ENCODE measurements around the gene HDAC8. TPM values are rescaled to one million over a fixed set of nuclear protein-coding genes. Genes with fewer than 3 reads are reported as not detected.

Gene HDAC8
- total and polyA plus RNA-seq, 9 of the 15 experiments (the other 6 are each of a cell fraction or from before 2014, with no cell fraction given) = 18.9 to 53.8 (median 28.7) TPM

GRCh38 chrX:72478853-72479252, 93.8 kb downstream of the HDAC8 start:
- Histone ChIP-seq H2AFZ (ENCODE audit: low read depth, low read length) (no peak overlapping the region), H3K9me1 (ENCODE audit: control insufficient read depth, insufficient read depth, low read length) (no peaks in the 10 kb centered on the region), H3K36me3 (ENCODE audit: control insufficient read depth, insufficient read depth, low read length) (peaks cover 7% of the 10 kb centered on the region; the same call in 1 of the 3 replicates), H3K4me1 (replicated peaks in 1 of 2; ENCODE audit: control insufficient read depth in 2 of 2, insufficient read depth in 2 of 2, low read length in 2 of 2) (no peaks in the 10 kb centered on the region), H4K20me1 (replicated peaks; ENCODE audit: control insufficient read depth, insufficient read depth, low read length) (no peaks in the 10 kb centered on the region), H3K9me3 (replicated peaks; ENCODE audit: control insufficient read depth, insufficient read depth, low read depth, low read length) (peaks cover 2% of the 10 kb centered on the region; the same call in 1 of the 2 replicates), H3K4me2 (ENCODE audit: insufficient read depth, low read length) (no peak overlapping the region), H3K9ac (ENCODE audit: insufficient read depth in 1 of 2, low read depth in 2 of 2, low read length in 2 of 2) (no peak overlapping the region), H3K27ac (ENCODE audit: extremely low read depth, low read depth, low read length) (no peak overlapping the region), H3K79me2 (ENCODE audit: control insufficient read depth, insufficient read depth, low read length) (no peaks in the 10 kb centered on the region), H3K4me3 (no peak overlapping the region), H3K27me3 (ENCODE audit: control insufficient read depth in 2 of 2, insufficient read depth in 2 of 2, low read length in 2 of 2) (no peaks in the 10 kb centered on the region)
- POLR2A ChIA-PET = no interaction called here
- 68% methylated on average over 9 of the region's 9 CpGs for WGBS (ENCODE audit: insufficient coverage, low coverage, missing lambda C conversion rate)
- intact Hi-C loops (cut with micrococcal nuclease) = no loop called here
- in situ Hi-C loops (cut with MboI) = no loop called here
- DNase-seq (ENCODE audit: extremely low read depth in 1 of 4, low spot score in 3 of 4) = no peak
- ATAC-seq = no peak
- CTCF ChIA-PET (ENCODE audit: low intra/inter-chr PET ratio) = no interaction called here
- TF ChIP-seq HMG20B (CRISPR knock-in tag; IDR thresholded peaks at IDR 0.05) (no peak), CBX5 (IDR thresholded peaks at IDR 0.05; ENCODE audit: borderline replicate concordance, low read depth) (no peak), C11orf30 (IDR thresholded peaks at IDR 0.05; ENCODE audit: low read depth) (no peak), MEF2A (IDR thresholded peaks at IDR 0.05; ENCODE audit: control insufficient read depth, low read depth, low read length) (no peak), ZNF511 (CRISPR knock-in tag; IDR thresholded peaks at IDR 0.05) (no peak), HNRNPLL (IDR thresholded peaks at IDR 0.05; ENCODE audit: low read depth, low read length, poor library complexity, severe bottlenecking) (no peak), BRF1 (IDR thresholded peaks at IDR 0.05; ENCODE audit: borderline replicate concordance, extremely low read depth, insufficient read length) (no peak), UBTF (IDR thresholded peaks at IDR 0.05; ENCODE audit: borderline replicate concordance in 1 of 2, low read depth in 2 of 2, low read length in 2 of 2) (no peak), ZNF143 (CRISPR knock-in tag; IDR thresholded peaks at IDR 0.05) (no peak), MXI1 (IDR thresholded peaks at IDR 0.05; ENCODE audit: low read depth, low read length) (no peak), HDAC2 (IDR thresholded peaks at IDR 0.05) (no peak), RBFOX2 (IDR thresholded peaks at IDR 0.05; ENCODE audit: low read depth, low read length) (no peak), ADNP (tag; IDR thresholded peaks at IDR 0.05) (no peak), ZNF212 (CRISPR knock-in tag; IDR thresholded peaks at IDR 0.05) (no peak), NKRF (IDR thresholded peaks at IDR 0.05; ENCODE audit: borderline replicate concordance) (no peak), E4F1 (CRISPR knock-in tag; IDR thresholded peaks at IDR 0.05; ENCODE audit: borderline replicate concordance) (no peak)
- FAIRE-seq = no peak
- no TSS peak for BruUV-seq (replicated peaks)
